ENCODE data around the gene C16orf96. TPM values are rescaled to one million over a fixed set of nuclear protein-coding genes. Genes with fewer than 3 reads are reported as not detected.
A peak's percentile ranks its signal among the peaks of the same experiment; 100 is the strongest.

The C16orf96 gene
- polyA plus RNA-seq, 2 of the 4 experiments (the other 2 are of a cell fraction), result 0.01 to 0.03 TPM

DNA sequence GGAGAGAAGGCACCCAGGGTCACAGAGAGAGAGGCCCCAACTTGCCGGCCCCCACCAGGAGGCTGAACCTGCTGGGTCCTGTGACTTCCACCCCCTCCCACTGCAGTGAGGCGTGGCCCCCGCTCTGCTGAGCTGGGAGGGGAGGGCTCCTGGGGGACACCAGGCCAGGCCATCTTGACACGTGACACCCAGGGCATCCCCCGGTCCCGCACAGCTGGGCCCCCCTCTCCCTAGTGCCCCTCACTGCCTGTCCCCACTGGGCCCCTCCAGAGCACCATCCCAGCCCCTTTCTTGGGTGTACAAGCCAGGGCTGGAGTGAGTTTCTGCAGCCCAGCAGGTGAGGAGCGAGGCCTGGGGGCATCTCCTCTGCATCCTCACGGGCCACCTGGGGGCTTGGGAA, 46.2 kb downstream of the C16orf96 start:
- H3K27ac ChIP-seq, result no peak overlapping the region
- H3K4me1 ChIP-seq, result no peaks in the 10 kb centered on the region
- POLR2A ChIA-PET, result no interaction called here
- 0 out of 6 replicates have a peak, but pooled peaks of 1 of the 2 experiments have one; percentile 2 for ATAC-seq
- TF ChIP-seq NPAS2 (CRISPR knock-in tag; IDR thresholded peaks at IDR 0.05; ENCODE audit: borderline replicate concordance), result no peak
- TF ChIP-seq NFE2L2 (conservative IDR thresholded peaks at IDR 0.05; ENCODE audit: low read length), result no peak
- TF ChIP-seq CHD2 (IDR thresholded peaks at IDR 0.05; ENCODE audit: low read length, partially characterized antibody), result no peak
- TF ChIP-seq GATA3 (IDR thresholded peaks at IDR 0.05; ENCODE audit: borderline replicate concordance), result no peak
- TF ChIP-seq TFCP2L1 (CRISPR knock-in tag; IDR thresholded peaks at IDR 0.05), result no peak
- no peak for TF ChIP-seq RCOR1 (IDR thresholded peaks at IDR 0.05; ENCODE audit: low read depth, low read length)
- TF ChIP-seq FOSL2 (IDR thresholded peaks at IDR 0.05), result no peak
- TF ChIP-seq FOSL2 (CRISPR knock-in tag; IDR thresholded peaks at IDR 0.05), result no peak
- CTCF ChIA-PET, result interaction anchor here (0.6 to 2.0 kb wide), 5 partner anchors 17 to 187 kb away, joined by 3 to 7 read pairs (median 4); no protein-coding TSS in a partner anchor
- no peaks in the 10 kb centered on the region for H3K9me3 ChIP-seq
- FAIRE-seq, result no peak
- DNase-seq (ENCODE audit: low read depth in 1 of 2, low spot score in 1 of 2), result no peak
- 86% methylated on average over 4 of the region's 8 CpGs for WGBS (ENCODE audit: missing lambda C conversion rate)
- no peak overlapping the region for H3K4me2 ChIP-seq
- no peak overlapping the region for H3K4me3 ChIP-seq

- POLR2A ChIA-PET, result no interaction called here
- 75% methylated on average over 13 of the region's 13 CpGs for WGBS (ENCODE audit: missing lambda C conversion rate)
- CTCF ChIA-PET, result interaction anchor here (1.4 to 2.0 kb wide), 3 partner anchors 18 to 87 kb away, joined by 3 to 7 read pairs (median 6); no protein-coding TSS in a partner anchor
- DNase-seq (ENCODE audit: low read depth in 1 of 2, low spot score in 1 of 2) (no peak), ATAC-seq (peak in 1 of 2 experiments; percentile 9; a peak in 2 of 6 replicates), FAIRE-seq (no peak)
- Histone ChIP-seq H3K4me3 (no peak overlapping the region), H3K27ac (no peak overlapping the region), H3K4me2 (no peak overlapping the region), H3K9me3 (no peaks in the 10 kb centered on the region), H3K4me1 (no peaks in the 10 kb centered on the region)
- TF ChIP-seq SMC3 (IDR thresholded peaks at IDR 0.05) (no peak), EHMT2 (IDR thresholded peaks at IDR 0.05; ENCODE audit: low read depth) (no peak), NR3C1 (IDR thresholded peaks at IDR 0.05) (no peak), HES2 (IDR thresholded peaks at IDR 0.05) (no peak), FOSL2 (IDR thresholded peaks at IDR 0.05) (no peak), FOSL2 (CRISPR knock-in tag; IDR thresholded peaks at IDR 0.05) (no peak), ZC3H11A (IDR thresholded peaks at IDR 0.05) (no peak), ATOH8 (CRISPR knock-in tag; IDR thresholded peaks at IDR 0.05; ENCODE audit: low read depth) (no peak), RAD21 (conservative IDR thresholded peaks at IDR 0.05 in 1 of 2, IDR thresholded peaks at IDR 0.05 in 1 of 2) (no peak), TP53 (CRISPR knock-in tag; IDR thresholded peaks at IDR 0.05) (no peak), NPAS2 (CRISPR knock-in tag; IDR thresholded peaks at IDR 0.05; ENCODE audit: borderline replicate concordance) (no peak), HDAC2 (IDR thresholded peaks at IDR 0.05) (no peak)
These were observed 47.6 kb downstream of the C16orf96 start for GRCh38 chr16:4603624-4604170.

DNA sequence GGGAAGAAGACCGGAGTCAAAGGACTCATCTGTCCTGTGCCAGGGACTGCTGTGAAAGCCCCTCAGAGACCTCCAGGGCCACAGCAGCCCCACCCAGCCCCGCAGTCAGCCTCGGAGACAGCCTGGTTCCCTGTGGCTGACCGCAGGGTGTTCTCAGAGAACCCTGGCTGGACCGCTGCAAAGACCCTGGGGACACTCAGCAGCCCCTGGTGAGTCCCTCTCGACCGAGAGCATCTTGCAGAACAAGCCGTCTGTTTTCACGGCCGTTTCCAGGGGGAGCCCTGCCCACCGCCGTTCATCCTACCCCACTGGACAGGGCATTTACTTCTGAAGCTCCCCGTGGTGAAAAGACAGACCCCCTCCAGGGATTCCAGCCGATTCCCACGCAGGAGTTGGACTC, 48.3 kb downstream of the C16orf96 start:
- no peak for DNase-seq (ENCODE audit: low read depth in 1 of 2, low spot score in 1 of 2)
- no peak for FAIRE-seq
- Histone ChIP-seq H3K4me3 (no peak overlapping the region), H3K27ac (no peak overlapping the region), H3K4me1 (no peaks in the 10 kb centered on the region), H3K9me3 (no peaks in the 10 kb centered on the region), H3K4me2 (no peak overlapping the region)
- ChIA-PET CTCF (interaction anchor here (0.6 to 0.9 kb wide), 2 partner anchors 17 to 74 kb away, joined by 3 read pairs; no protein-coding TSS in a partner anchor), POLR2A (no interaction called here)
- peak in 1 of 2 experiments; percentile 13; a peak in 3 of 6 replicates for ATAC-seq
- TF ChIP-seq EHF (CRISPR knock-in tag; IDR thresholded peaks at IDR 0.05) (no peak), HEYL (CRISPR knock-in tag; IDR thresholded peaks at IDR 0.05) (no peak), RCOR1 (IDR thresholded peaks at IDR 0.05; ENCODE audit: low read depth, low read length) (no peak), RAD21 (conservative IDR thresholded peaks at IDR 0.05 in 1 of 2, IDR thresholded peaks at IDR 0.05 in 1 of 2) (no peak), CBX8 (IDR thresholded peaks at IDR 0.05) (no peak), HOXB5 (CRISPR knock-in tag; IDR thresholded peaks at IDR 0.05) (no peak), EP300 (IDR thresholded peaks at IDR 0.05) (no peak)
- TF ChIP-seq, protein P1, sequence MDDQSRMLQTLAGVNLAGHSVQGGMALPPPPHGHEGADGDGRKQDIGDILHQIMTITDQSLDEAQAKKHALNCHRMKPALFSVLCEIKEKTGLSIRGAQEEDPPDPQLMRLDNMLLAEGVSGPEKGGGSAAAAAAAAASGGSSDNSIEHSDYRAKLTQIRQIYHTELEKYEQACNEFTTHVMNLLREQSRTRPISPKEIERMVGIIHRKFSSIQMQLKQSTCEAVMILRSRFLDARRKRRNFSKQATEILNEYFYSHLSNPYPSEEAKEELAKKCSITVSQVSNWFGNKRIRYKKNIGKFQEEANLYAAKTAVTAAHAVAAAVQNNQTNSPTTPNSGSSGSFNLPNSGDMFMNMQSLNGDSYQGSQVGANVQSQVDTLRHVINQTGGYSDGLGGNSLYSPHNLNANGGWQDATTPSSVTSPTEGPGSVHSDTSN (IDR thresholded peaks at IDR 0.05), result no peak
- WGBS (ENCODE audit: missing lambda C conversion rate), result 84% methylated on average over 14 of the region's 15 CpGs

Measured in A549 (cell line).